ENCODE measurements around the gene GCHFR.

DNA sequence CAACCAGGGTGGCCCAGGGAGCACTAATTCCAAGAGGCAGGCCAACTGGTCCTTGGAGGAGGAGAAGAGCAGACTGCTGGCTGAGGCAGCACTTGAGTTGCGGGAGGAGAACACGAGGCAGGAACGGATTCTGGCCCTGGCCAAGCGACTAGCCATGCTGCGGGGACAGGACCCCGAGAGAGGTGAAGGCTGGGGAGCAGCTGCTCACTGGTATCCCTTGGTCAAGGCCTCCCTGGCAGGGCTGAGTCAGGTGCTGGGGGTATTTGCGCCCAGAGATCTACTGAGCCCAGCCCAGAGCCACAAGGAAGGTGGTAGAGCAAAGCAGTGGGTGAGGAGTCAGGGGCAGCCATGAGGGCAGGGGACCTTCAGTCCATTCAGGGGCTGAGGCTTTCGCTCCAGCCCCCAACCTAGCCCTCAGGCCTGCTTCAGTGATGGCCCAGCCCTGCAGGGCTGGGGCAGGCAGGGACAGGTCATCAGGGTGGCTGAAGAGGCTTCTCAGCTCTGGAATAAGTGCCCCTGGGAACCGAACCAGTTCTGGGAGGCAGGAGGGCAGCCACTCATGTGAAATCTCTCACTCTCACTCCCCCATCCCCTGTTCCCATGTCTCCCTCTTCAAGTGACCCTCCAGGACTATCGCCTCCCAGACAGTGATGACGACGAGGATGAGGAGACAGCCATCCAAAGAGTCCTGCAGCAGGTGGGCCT lies 49.0 kb downstream of the GCHFR start:
- no peak for TF ChIP-seq POLR2A (IDR thresholded peaks at IDR 0.05)
- TF ChIP-seq, protein P1, sequence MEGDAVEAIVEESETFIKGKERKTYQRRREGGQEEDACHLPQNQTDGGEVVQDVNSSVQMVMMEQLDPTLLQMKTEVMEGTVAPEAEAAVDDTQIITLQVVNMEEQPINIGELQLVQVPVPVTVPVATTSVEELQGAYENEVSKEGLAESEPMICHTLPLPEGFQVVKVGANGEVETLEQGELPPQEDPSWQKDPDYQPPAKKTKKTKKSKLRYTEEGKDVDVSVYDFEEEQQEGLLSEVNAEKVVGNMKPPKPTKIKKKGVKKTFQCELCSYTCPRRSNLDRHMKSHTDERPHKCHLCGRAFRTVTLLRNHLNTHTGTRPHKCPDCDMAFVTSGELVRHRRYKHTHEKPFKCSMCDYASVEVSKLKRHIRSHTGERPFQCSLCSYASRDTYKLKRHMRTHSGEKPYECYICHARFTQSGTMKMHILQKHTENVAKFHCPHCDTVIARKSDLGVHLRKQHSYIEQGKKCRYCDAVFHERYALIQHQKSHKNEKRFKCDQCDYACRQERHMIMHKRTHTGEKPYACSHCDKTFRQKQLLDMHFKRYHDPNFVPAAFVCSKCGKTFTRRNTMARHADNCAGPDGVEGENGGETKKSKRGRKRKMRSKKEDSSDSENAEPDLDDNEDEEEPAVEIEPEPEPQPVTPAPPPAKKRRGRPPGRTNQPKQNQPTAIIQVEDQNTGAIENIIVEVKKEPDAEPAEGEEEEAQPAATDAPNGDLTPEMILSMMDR (IDR thresholded peaks at IDR 0.05), result no peak

Data from right lobe of liver (tissue), 4 donors.